Mesendoderm (in vitro differentiated cells): ENCODE results near the gene TMEM132D.
"Not testable (repeated sequence)": the region's sequence is repeated elsewhere in the genome, so short reads cannot be mapped to it uniquely, and the experiment has no call there.

Experiments
- DNase-seq: peaks from one replicate; pipeline ENCODE4 v3.0.0; 2013
- H2AK5ac ChIP-seq: 2 replicates; pipeline ENCODE4 v1.6.1; 2013; ENCODE audit warnings: low read length, inconsistent platforms
- H2BK120ac ChIP-seq: 2 replicates; pipeline ENCODE4 v1.6.1; 2013; ENCODE audit warnings: low read depth, mild to moderate bottlenecking, low read length, moderate library complexity, mixed read lengths
- H2BK15ac ChIP-seq: replicated peaks from 2 replicates; pipeline ENCODE4 v1.6.1; 2013; ENCODE audit warnings: low read depth, mild to moderate bottlenecking, moderate library complexity
- H2BK5ac ChIP-seq: 2 replicates; pipeline ENCODE4 v1.6.1; 2013; ENCODE audit warnings: low read length, inconsistent platforms
- H3K18ac ChIP-seq: 2 replicates; pipeline ENCODE4 v1.6.1; 2013; ENCODE audit warnings: mild to moderate bottlenecking, low read length, mixed read lengths
- H3K23ac ChIP-seq: one replicate; pipeline ENCODE4 v1.6.1; 2013; ENCODE audit warnings: low read length
- H3K27ac ChIP-seq: 2 replicates; pipeline ENCODE4 v1.5.1; 2013; ENCODE audit warnings: low read depth, mild to moderate bottlenecking, inconsistent platforms, low read length, moderate library complexity
- H3K27me3 ChIP-seq: 2 replicates; pipeline ENCODE4 v1.6.1; 2013; ENCODE audit warnings: low read length, control low read depth, mild to moderate bottlenecking, inconsistent platforms; ENCODE audit not compliant: insufficient read depth, poor library complexity
- H3K36me3 ChIP-seq: 2 replicates; pipeline ENCODE4 v1.6.1; 2013; ENCODE audit warnings: low read length, inconsistent platforms; ENCODE audit not compliant: control insufficient read depth, insufficient read depth
- H3K4ac ChIP-seq: one replicate; pipeline ENCODE4 v1.6.1; 2013; ENCODE audit warnings: low read depth, mild to moderate bottlenecking, low read length, moderate library complexity
- H3K4me1 ChIP-seq: 2 replicates; pipeline ENCODE4 v1.6.1; 2013; ENCODE audit warnings: low read depth, low read length, inconsistent platforms; ENCODE audit not compliant: control insufficient read depth
- H3K4me2 ChIP-seq: 2 replicates; pipeline ENCODE4 v1.6.1; 2013; ENCODE audit warnings: low read length
- H3K4me3 ChIP-seq: 2 replicates; pipeline ENCODE4 v1.5.1; 2013; ENCODE audit warnings: mild to moderate bottlenecking, low read length
- H3K56ac ChIP-seq: one replicate; pipeline ENCODE4 v1.6.1; 2013; ENCODE audit warnings: low read length
- H3K79me1 ChIP-seq: 2 replicates; pipeline ENCODE4 v1.6.1; 2013; ENCODE audit warnings: low read length, inconsistent platforms
- H3K79me2 ChIP-seq: 2 replicates; pipeline ENCODE4 v1.6.1; 2013; ENCODE audit warnings: mild to moderate bottlenecking, low read length; ENCODE audit not compliant: control insufficient read depth, insufficient read depth
- H3K9ac ChIP-seq: 2 replicates; pipeline ENCODE4 v1.6.1; 2013; ENCODE audit warnings: low read length, inconsistent platforms
- H4K5ac ChIP-seq: one replicate; pipeline ENCODE4 v1.6.1; 2013; ENCODE audit warnings: low read length
- H4K8ac ChIP-seq: one replicate; pipeline ENCODE4 v1.6.1; 2013; ENCODE audit warnings: low read depth, mild to moderate bottlenecking, control low read depth, low read length, moderate library complexity
- WGBS: extraction: QIAGEN DNeasy Blood & Tissue Kit; methylation state at CpG from one replicate; pipeline ENCODE4 v1.1.7; 2013; ENCODE audit warnings: low lambda C conversion rate, missing lambda C conversion rate; ENCODE audit not compliant: insufficient coverage; ENCODE audit errors: extremely low coverage; 5-methylcytosine and 5-hydroxymethylcytosine counted together

The TMEM132D gene

GRCh38 chr12:129552996-129553750 lies 350.7 kb downstream of the TMEM132D start:
- Histone ChIP-seq H3K4me1 (no peaks in the 10 kb centered on the region), H3K9ac (no peak overlapping the region), H3K23ac (no peak overlapping the region), H3K18ac (no peak overlapping the region), H3K36me3 (no peaks in the 10 kb centered on the region), H4K5ac (no peak overlapping the region), H2BK5ac (no peak overlapping the region), H3K56ac (no peak overlapping the region), H3K27ac (no peak overlapping the region), H3K27me3 (no peaks in the 10 kb centered on the region), H2AK5ac (no peak overlapping the region), H3K79me2 (no peaks in the 10 kb centered on the region), H2BK15ac (no peak overlapping the region), H3K79me1 (no peaks in the 10 kb centered on the region), H3K4me2 (no peak overlapping the region), H3K4ac (no peak overlapping the region), H2BK120ac (no peak overlapping the region), H3K4me3 (no peak overlapping the region), H4K8ac (no peak overlapping the region)
- WGBS: no CpG with 5 or more reads among the region's 19 CpGs
- no peak for DNase-seq

- Histone ChIP-seq H2BK15ac (no peak overlapping the region), H2AK5ac (no peak overlapping the region), H3K23ac (no peak overlapping the region), H4K8ac (no peak overlapping the region), H3K79me2 (no peaks in the 10 kb centered on the region), H4K5ac (no peak overlapping the region), H3K36me3 (no peaks in the 10 kb centered on the region), H3K4ac (no peak overlapping the region), H3K4me2 (no peak overlapping the region), H3K79me1 (no peaks in the 10 kb centered on the region), H3K9ac (no peak overlapping the region), H3K4me3 (no peak overlapping the region), H3K4me1 (no peaks in the 10 kb centered on the region), H3K27me3 (no peaks in the 10 kb centered on the region), H3K56ac (no peak overlapping the region), H2BK120ac (no peak overlapping the region), H3K27ac (no peak overlapping the region), H3K18ac (no peak overlapping the region), H2BK5ac (no peak overlapping the region)
- no CpG with 5 or more reads among the region's 3 CpGs for WGBS
- DNase-seq: no peak
Observed at GRCh38 chr12:129551441-129551840, 352.4 kb downstream of the TMEM132D start.

DNA sequence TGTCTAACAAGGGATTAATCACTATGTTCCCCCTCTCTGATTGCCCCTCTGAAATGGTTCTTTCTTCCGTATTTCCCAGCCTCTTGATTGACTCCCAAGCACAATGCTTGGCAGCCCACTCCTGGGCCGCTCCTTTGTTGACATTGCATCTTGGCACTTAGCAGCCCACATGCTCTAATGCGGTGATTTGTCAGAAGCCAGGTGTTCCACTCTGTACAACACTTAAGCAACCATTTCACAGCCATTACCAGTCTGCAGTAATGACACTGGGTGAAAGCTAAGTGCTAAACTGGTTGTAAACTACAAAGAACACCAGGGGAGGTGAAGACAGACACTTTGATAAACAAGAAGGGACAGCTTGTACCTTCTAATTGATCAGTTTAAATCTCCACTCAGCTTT lies 353.5 kb downstream of the TMEM132D start:
- no peak for DNase-seq
- H3K23ac ChIP-seq: no peak overlapping the region
- H4K5ac ChIP-seq: no peak overlapping the region
- no peak overlapping the region for H3K18ac ChIP-seq
- no peak overlapping the region for H2BK120ac ChIP-seq
- no peak overlapping the region for H3K56ac ChIP-seq
- H3K79me2 ChIP-seq: no peaks in the 10 kb centered on the region
- H3K4me2 ChIP-seq: no peak overlapping the region
- no peaks in the 10 kb centered on the region for H3K36me3 ChIP-seq
- no peak overlapping the region for H2AK5ac ChIP-seq
- H3K79me1 ChIP-seq: no peaks in the 10 kb centered on the region
- no peak overlapping the region for H3K4me3 ChIP-seq
- H3K4ac ChIP-seq: no peak overlapping the region
- H4K8ac ChIP-seq: no peak overlapping the region
- no CpG with 5 or more reads among the region's 3 CpGs for WGBS
- H2BK5ac ChIP-seq: no peak overlapping the region
- no peaks in the 10 kb centered on the region for H3K4me1 ChIP-seq
- H3K9ac ChIP-seq: no peak overlapping the region
- no peak overlapping the region for H3K27ac ChIP-seq
- H3K27me3 ChIP-seq: no peaks in the 10 kb centered on the region
- no peak overlapping the region for H2BK15ac ChIP-seq

GRCh38 chr12:129549656-129550055 lies 354.2 kb downstream of the TMEM132D start:
- H2BK5ac ChIP-seq: no peak overlapping the region
- H3K23ac ChIP-seq: no peak overlapping the region
- H3K4me1 ChIP-seq: no peaks in the 10 kb centered on the region
- H4K5ac ChIP-seq: no peak overlapping the region
- no peak for DNase-seq
- no peak overlapping the region for H4K8ac ChIP-seq
- H2AK5ac ChIP-seq: no peak overlapping the region
- no peak overlapping the region for H3K18ac ChIP-seq
- H3K79me2 ChIP-seq: no peaks in the 10 kb centered on the region
- H3K79me1 ChIP-seq: no peaks in the 10 kb centered on the region
- H2BK15ac ChIP-seq: no peak overlapping the region
- H3K36me3 ChIP-seq: no peaks in the 10 kb centered on the region
- H3K27ac ChIP-seq: no peak overlapping the region
- no peaks in the 10 kb centered on the region for H3K27me3 ChIP-seq
- H3K9ac ChIP-seq: no peak overlapping the region
- no peak overlapping the region for H3K4me2 ChIP-seq
- H3K4ac ChIP-seq: no peak overlapping the region
- WGBS: no CpG with 5 or more reads among the region's 5 CpGs
- no peak overlapping the region for H2BK120ac ChIP-seq
- no peak overlapping the region for H3K4me3 ChIP-seq
- no peak overlapping the region for H3K56ac ChIP-seq

DNA sequence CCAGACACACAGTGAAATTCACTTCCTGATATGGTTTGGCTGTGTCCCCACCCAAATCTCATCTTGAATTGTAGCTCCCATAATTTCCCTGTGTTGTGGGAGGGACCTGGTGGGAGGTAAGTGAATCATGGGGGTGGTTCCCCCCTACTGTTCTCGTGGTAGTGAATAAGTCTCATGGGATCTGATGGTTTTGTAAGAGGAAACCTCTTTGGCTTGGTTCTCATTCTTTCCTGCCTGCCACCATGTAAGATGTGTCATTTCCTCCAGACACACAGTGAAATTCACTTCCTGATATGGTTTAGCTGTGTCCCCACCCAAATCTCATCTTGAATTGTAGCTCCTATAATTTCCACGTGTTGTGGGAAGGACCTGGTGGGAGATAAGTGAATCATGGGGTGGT lies 354.8 kb downstream of the TMEM132D start:
- H3K36me3 ChIP-seq, H3K4me3 ChIP-seq, H3K27ac ChIP-seq, H3K56ac ChIP-seq, H2AK5ac ChIP-seq, H2BK120ac ChIP-seq, H2BK5ac ChIP-seq, H4K8ac ChIP-seq, H3K27me3 ChIP-seq, H4K5ac ChIP-seq, H3K79me1 ChIP-seq, DNase-seq, H3K9ac ChIP-seq, H3K18ac ChIP-seq, H3K4ac ChIP-seq, H2BK15ac ChIP-seq, H3K4me1 ChIP-seq, H3K79me2 ChIP-seq, H3K23ac ChIP-seq, H3K4me2 ChIP-seq: not testable (repeated sequence)
- no CpG with 5 or more reads among the region's 2 CpGs for WGBS

DNA sequence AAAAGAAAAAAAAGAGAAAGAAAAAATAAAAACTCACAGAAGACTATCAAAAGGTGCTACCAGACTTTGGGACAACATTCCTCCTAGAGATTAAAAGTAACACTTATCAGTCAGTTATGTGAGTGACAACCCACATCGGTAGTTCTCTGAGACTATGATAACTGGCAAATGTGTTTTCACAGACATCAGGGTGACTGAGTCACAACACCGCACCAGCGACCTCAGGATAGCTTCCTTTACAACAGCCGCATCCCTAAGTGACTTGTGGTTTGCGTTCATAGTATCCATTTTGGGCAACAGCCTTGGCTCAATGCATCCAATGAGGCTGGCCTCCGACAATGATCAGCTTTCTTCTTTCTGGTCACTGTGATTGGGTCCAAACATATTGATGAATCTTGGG lies 359.1 kb downstream of the TMEM132D start:
- H3K4me3 ChIP-seq: no peak overlapping the region
- no peaks in the 10 kb centered on the region for H3K4me1 ChIP-seq
- H2BK120ac ChIP-seq: no peak overlapping the region
- no peaks in the 10 kb centered on the region for H3K79me2 ChIP-seq
- no peak overlapping the region for H2BK15ac ChIP-seq
- no peak overlapping the region for H3K27ac ChIP-seq
- WGBS: no CpG with 5 or more reads among the region's 6 CpGs
- no peak overlapping the region for H3K4ac ChIP-seq
- H3K18ac ChIP-seq: no peak overlapping the region
- no peak overlapping the region for H3K9ac ChIP-seq
- H3K79me1 ChIP-seq: no peaks in the 10 kb centered on the region
- no peak overlapping the region for H2BK5ac ChIP-seq
- H3K4me2 ChIP-seq: no peak overlapping the region
- no peak overlapping the region for H3K56ac ChIP-seq
- H3K36me3 ChIP-seq: no peaks in the 10 kb centered on the region
- DNase-seq: no peak
- no peak overlapping the region for H4K8ac ChIP-seq
- no peak overlapping the region for H3K23ac ChIP-seq
- no peak overlapping the region for H2AK5ac ChIP-seq
- no peaks in the 10 kb centered on the region for H3K27me3 ChIP-seq
- H4K5ac ChIP-seq: no peak overlapping the region
